SK-N-SH (cell line): ENCODE results near the gene TMEM198.

ENCODE experiments used
- CTCF ChIP-seq: fragments of 200-600 bp; sonication (generic); IDR thresholded peaks from 2 replicates; pipeline ENCODE4 v1.6.1; 2017; ENCODE audit warnings: antibody characterized with exemption, mild to moderate bottlenecking, moderate library complexity
- FOSL2 ChIP-seq: IDR thresholded peaks from 2 replicates; pipeline ENCODE4 v1.4.0; 2012; ENCODE audit warnings: low read depth, mild to moderate bottlenecking, moderate library complexity, borderline replicate concordance
- JUND ChIP-seq: IDR thresholded peaks from 2 replicates; pipeline ENCODE4 v1.4.0; 2012
- RAD21 ChIP-seq: IDR thresholded peaks from 2 replicates; pipeline ENCODE4 v1.6.1; 2012; ENCODE audit warnings: mild to moderate bottlenecking, low read length
- TAF1 ChIP-seq: IDR thresholded peaks from 2 replicates; pipeline ENCODE4 v1.6.1; 2012; ENCODE audit warnings: low read depth, mild to moderate bottlenecking, low read length, moderate library complexity, borderline replicate concordance
- YY1 ChIP-seq: IDR thresholded peaks from 2 replicates; pipeline ENCODE4 v1.4.0; 2012; ENCODE audit warnings: low read depth, mild to moderate bottlenecking
- TF ChIP-seq, protein P1 (sequence below): fragments of 150-350 bp; IDR thresholded peaks from 2 replicates; pipeline ENCODE4 v1.6.1; 2017; ENCODE audit warnings: antibody characterized with exemption, low read length, low read depth, borderline replicate concordance

DNA sequence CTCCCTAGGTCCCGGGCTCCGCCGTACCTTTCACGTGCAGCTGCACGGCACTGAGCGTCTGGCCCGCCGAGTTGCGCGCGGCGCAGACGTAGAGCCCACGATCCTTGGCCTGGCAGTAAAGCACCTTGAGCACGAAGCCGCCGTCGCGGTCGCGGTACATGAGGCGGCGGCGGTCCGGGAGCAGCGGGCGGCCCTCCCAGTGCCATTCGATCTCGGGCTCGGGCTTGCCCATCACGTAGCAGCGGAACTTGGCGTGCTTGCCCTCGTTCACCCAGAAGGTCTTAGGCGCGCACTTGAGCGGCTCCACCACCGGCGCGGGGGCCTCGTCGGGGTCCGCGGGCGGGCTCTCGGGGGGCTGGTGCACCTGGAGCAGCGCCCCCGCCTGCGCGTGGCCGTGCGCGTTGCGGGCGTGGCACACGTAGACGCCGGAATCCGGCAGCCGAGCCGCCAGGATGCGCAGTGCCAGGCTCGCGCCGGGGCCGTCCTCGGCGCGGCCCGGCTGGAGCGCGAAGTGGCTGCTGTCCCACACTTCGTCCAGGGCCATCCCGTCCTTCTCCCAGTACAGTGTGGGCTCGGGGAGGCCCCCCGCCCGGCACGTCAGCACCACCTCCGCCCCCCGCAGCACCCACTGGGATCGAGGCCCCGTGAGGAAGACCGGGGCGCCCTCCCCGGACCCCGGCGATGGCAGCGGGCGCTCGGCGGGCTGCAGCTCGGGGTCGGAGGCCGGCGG, 26.5 kb downstream of the TMEM198 start:
- TF ChIP-seq CTCF (no peak), RAD21 (no peak), FOSL2 (no peak), TAF1 (no peak), YY1 (no peak), JUND (no peak)
- TF ChIP-seq, protein P1, sequence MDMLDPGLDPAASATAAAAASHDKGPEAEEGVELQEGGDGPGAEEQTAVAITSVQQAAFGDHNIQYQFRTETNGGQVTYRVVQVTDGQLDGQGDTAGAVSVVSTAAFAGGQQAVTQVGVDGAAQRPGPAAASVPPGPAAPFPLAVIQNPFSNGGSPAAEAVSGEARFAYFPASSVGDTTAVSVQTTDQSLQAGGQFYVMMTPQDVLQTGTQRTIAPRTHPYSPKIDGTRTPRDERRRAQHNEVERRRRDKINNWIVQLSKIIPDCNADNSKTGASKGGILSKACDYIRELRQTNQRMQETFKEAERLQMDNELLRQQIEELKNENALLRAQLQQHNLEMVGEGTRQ = no peak
